ENCODE results near the gene CDH8.

- TF ChIP-seq CTCF (IDR thresholded peaks at IDR 0.05), result no peak
- TF ChIP-seq POLR2A (IDR thresholded peaks at IDR 0.05), result no peak
- no peak for TF ChIP-seq POLR2AphosphoS5 (IDR thresholded peaks at IDR 0.05)
Observed at GRCh38 chr16:61998460-61998859, 37.8 kb downstream of the CDH8 start.
